ENCODE data around the gene TMEM192. TPM values are rescaled to one million over a fixed set of nuclear protein-coding genes. Genes with fewer than 3 reads are reported as not detected.

Gene TMEM192
- total RNA-seq, 1 donor from 2014 or later: 17.6 TPM

GRCh38 chr4:165151734-165152133, 39.1 kb upstream of the TMEM192 start:
- no peak for TF ChIP-seq CTCF (IDR thresholded peaks at IDR 0.05)
- DNase-seq (ENCODE audit: extremely low spot score, unreplicated experiment): no peak
- peaks cover 10% of the 10 kb centered on the region for H3K9me3 Mint-ChIP-seq (ENCODE audit: unreplicated experiment)
- H3K4me3 Mint-ChIP-seq (ENCODE audit: unreplicated experiment): no peak overlapping the region
- no peak overlapping the region for H3K27ac Mint-ChIP-seq (ENCODE audit: unreplicated experiment)
- H3K36me3 Mint-ChIP-seq (ENCODE audit: unreplicated experiment): no peaks in the 10 kb centered on the region
- no peaks in the 10 kb centered on the region for H3K27me3 Mint-ChIP-seq (ENCODE audit: unreplicated experiment)
- H3K4me1 Mint-ChIP-seq (ENCODE audit: unreplicated experiment): peaks cover 1% of the 10 kb centered on the region

GRCh38 chr4:165150545-165150944, 37.9 kb upstream of the TMEM192 start:
- TF ChIP-seq CTCF (IDR thresholded peaks at IDR 0.05): no peak
- no peaks in the 10 kb centered on the region for H3K27me3 Mint-ChIP-seq (ENCODE audit: unreplicated experiment)

GRCh38 chr4:165138843-165139242, 26.2 kb upstream of the TMEM192 start:
- Mint-ChIP-seq H3K4me1 (ENCODE audit: unreplicated experiment) (no peaks in the 10 kb centered on the region), H3K4me3 (ENCODE audit: unreplicated experiment) (no peak overlapping the region), H3K27me3 (ENCODE audit: unreplicated experiment) (no peaks in the 10 kb centered on the region), H3K36me3 (ENCODE audit: unreplicated experiment) (no peaks in the 10 kb centered on the region), H3K27ac (ENCODE audit: unreplicated experiment) (no peak overlapping the region), H3K9me3 (ENCODE audit: unreplicated experiment) (peaks cover 7% of the 10 kb centered on the region)
- TF ChIP-seq CTCF (IDR thresholded peaks at IDR 0.05): no peak
- no peak for DNase-seq (ENCODE audit: extremely low spot score, unreplicated experiment)

More at GRCh38 chr4:165150545-165150944, 37.9 kb upstream of the TMEM192 start:
- Mint-ChIP-seq H3K4me3 (ENCODE audit: unreplicated experiment) (no peak overlapping the region), H3K9me3 (ENCODE audit: unreplicated experiment) (peaks cover 4% of the 10 kb centered on the region), H3K27ac (ENCODE audit: unreplicated experiment) (no peak overlapping the region), H3K36me3 (ENCODE audit: unreplicated experiment) (no peaks in the 10 kb centered on the region), H3K4me1 (ENCODE audit: unreplicated experiment) (peaks cover 1% of the 10 kb centered on the region)
- DNase-seq (ENCODE audit: extremely low spot score, unreplicated experiment): no peak

GRCh38 chr4:165137205-165137604, 24.5 kb upstream of the TMEM192 start:
- no peaks in the 10 kb centered on the region for H3K36me3 Mint-ChIP-seq (ENCODE audit: unreplicated experiment)
- TF ChIP-seq CTCF (IDR thresholded peaks at IDR 0.05): no peak
- H3K9me3 Mint-ChIP-seq (ENCODE audit: unreplicated experiment): peaks cover 7% of the 10 kb centered on the region
- no peak overlapping the region for H3K4me3 Mint-ChIP-seq (ENCODE audit: unreplicated experiment)
- H3K4me1 Mint-ChIP-seq (ENCODE audit: unreplicated experiment): no peaks in the 10 kb centered on the region
- no peak overlapping the region for H3K27ac Mint-ChIP-seq (ENCODE audit: unreplicated experiment)
- no peak for DNase-seq (ENCODE audit: extremely low spot score, unreplicated experiment)
- H3K27me3 Mint-ChIP-seq (ENCODE audit: unreplicated experiment): peaks cover 4% of the 10 kb centered on the region

- peaks cover 4% of the 10 kb centered on the region for H3K27me3 Mint-ChIP-seq (ENCODE audit: unreplicated experiment)
- H3K36me3 Mint-ChIP-seq (ENCODE audit: unreplicated experiment): no peaks in the 10 kb centered on the region
- no peak overlapping the region for H3K27ac Mint-ChIP-seq (ENCODE audit: unreplicated experiment)
- H3K9me3 Mint-ChIP-seq (ENCODE audit: unreplicated experiment): peaks cover 7% of the 10 kb centered on the region
- no peak for TF ChIP-seq CTCF (IDR thresholded peaks at IDR 0.05)
- no peak overlapping the region for H3K4me3 Mint-ChIP-seq (ENCODE audit: unreplicated experiment)
- DNase-seq (ENCODE audit: extremely low spot score, unreplicated experiment): no peak
- no peaks in the 10 kb centered on the region for H3K4me1 Mint-ChIP-seq (ENCODE audit: unreplicated experiment)
Observed at GRCh38 chr4:165136529-165136928, 23.9 kb upstream of the TMEM192 start.

Measured in osteocyte (in vitro differentiated cells).